GM15510 (cell line): Measurements from ENCODE around the gene SETD2.

Experiments
- POLR2A ChIP-seq: IDR thresholded peaks from 3 replicates; pipeline ENCODE4 v1.6.1; 2011; ENCODE audit warnings: borderline replicate concordance; ENCODE audit not compliant: insufficient read length; ENCODE audit errors: extremely low read depth

Gene SETD2

GRCh38 chr3:47000198-47000815, 163.6 kb downstream of the SETD2 start:
- no peak for TF ChIP-seq POLR2A

- TF ChIP-seq POLR2A: no peak
These were observed 164.3 kb downstream of the SETD2 start for GRCh38 chr3:46999516-47000197.

GRCh38 chr3:46998852-46999515, 164.9 kb downstream of the SETD2 start:
- TF ChIP-seq POLR2A: no peak

GRCh38 chr3:46998121-46998851, 165.6 kb downstream of the SETD2 start:
- no peak for TF ChIP-seq POLR2A

- no peak for TF ChIP-seq POLR2A
These were observed 166.3 kb downstream of the SETD2 start for GRCh38 chr3:46997453-46998091.

GRCh38 chr3:46996689-46997452, 167.0 kb downstream of the SETD2 start:
- no peak for TF ChIP-seq POLR2A

GRCh38 chr3:46995901-46996562, 167.9 kb downstream of the SETD2 start:
- no peak for TF ChIP-seq POLR2A

- no peak for TF ChIP-seq POLR2A
These were observed 168.8 kb downstream of the SETD2 start for GRCh38 chr3:46994801-46995731.

GRCh38 chr3:46993986-46994385, 169.9 kb downstream of the SETD2 start:
- no peak for TF ChIP-seq POLR2A

- no peak for TF ChIP-seq POLR2A
These were observed 170.6 kb downstream of the SETD2 start for GRCh38 chr3:46993292-46993691.

GRCh38 chr3:46992231-46992630, 171.7 kb downstream of the SETD2 start:
- no peak for TF ChIP-seq POLR2A

- TF ChIP-seq POLR2A: no peak
These were observed 172.3 kb downstream of the SETD2 start for GRCh38 chr3:46991406-46992165.

GRCh38 chr3:46990573-46991374, 173.1 kb downstream of the SETD2 start:
- TF ChIP-seq POLR2A: no peak
